COLO668 (cell line): ENCODE data around the gene AMIGO2.
"Not testable (repeated sequence)": the region's sequence is repeated elsewhere in the genome, so short reads cannot be mapped to it uniquely, and the experiment has no call there.

Experiments used
- DNase-seq: peaks from one replicate; lab custom pipeline; 2025; ENCODE audit not compliant: unreplicated experiment; lab: John Stamatoyannopoulos, UW

AMIGO2 gene

DNA sequence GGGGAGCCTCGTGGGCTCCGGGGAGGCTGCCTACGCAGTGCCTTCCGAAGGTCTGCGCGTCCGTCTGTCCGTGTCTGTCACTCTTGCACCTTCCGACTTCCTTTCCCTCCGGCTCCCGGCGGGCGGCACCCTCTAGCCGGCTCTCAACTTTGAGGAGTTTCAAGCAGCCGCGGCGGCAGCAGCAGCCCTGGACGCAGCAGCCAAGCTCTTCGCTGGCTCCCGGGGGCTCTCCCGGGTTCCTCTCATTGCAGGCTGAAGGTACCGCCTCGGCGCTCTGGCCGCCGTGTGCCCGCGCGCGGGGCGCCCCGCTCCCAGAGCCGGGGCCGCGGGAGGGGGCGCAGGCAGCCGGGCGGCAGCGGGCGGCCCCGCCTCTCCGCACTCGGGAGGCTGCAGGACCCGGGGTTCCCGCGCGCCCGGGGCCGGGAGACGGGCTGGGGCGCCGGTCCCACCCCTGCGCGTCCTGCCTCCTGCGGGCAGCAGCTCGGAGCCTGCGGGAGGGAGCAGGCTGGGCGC lies at the start of gene AMIGO2, which contains the start of gene PCED1B:
TSS of gene AMIGO2 (minus strand) at position 492 of the 513 bp plus-strand sequence. CDS start 957 bp downstream, outside the sequence.
TSS of gene PCED1B (plus strand) at position 154 of the 513 bp plus-strand sequence. CDS start 155,443 bp downstream, outside the sequence.
- peak; percentile 81 for DNase-seq

GRCh38 chr12:47126246-47126645 lies 46.5 kb upstream of the AMIGO2 start:
- DNase-seq, result no peak

DNA sequence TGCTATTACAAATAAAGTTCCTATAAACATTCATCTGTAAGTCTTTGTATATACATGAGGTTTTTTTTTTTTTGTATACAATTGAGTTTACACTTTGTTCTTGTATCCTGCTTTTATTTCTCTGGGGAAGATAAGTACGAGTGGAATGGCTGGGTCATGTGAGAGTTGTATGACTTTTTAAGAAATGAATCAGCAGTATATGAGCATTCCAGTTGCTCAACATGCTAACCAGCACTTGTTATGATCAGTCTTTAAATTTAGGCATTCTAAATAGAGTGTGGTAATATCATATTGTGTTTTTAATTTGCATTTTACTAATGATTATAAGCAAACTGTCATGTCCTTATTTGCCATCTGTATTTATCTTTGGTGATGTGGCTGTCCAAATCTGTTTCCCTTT lies 44.7 kb upstream of the AMIGO2 start:
- no peak for DNase-seq

DNA sequence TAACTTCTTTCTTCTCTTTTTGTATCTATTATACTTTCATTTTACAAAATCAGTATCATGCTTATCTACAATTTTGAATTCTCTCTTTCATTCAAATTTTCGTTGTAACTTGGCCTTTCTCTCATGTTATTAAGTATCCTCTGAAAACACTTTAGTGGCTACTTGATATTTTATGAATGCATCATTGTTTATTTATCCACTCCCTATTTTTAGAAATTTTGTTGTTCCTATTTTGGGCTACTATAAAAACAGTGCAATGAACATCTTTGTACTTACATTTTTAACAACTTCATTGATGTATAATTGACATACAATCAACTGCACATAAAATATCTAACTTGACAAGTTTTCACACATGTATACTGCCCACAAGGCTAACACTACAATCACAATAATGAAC lies 44.0 kb upstream of the AMIGO2 start:
- no peak for DNase-seq

DNA sequence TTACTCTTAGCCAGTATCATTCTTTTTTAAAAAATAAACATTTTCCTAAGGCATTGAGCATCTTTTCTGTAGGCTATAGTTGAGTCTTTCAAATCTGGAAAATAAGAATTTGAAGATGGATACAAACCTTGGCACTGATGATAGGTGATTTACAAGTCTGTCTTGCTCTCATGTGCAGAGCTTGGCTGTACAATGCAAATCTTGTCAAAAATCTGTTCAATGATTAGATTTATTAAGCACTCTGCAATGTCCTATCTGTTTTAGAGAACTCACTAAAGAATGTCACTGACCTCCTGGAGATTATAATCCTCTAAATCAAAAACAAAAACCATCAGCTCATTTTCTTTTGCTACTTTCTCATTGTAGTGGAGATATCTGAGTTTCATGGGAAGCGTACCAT lies 42.8 kb upstream of the AMIGO2 start:
- DNase-seq, result no peak

- no peak for DNase-seq
Measured at GRCh38 chr12:47121146-47121545, 41.4 kb upstream of the AMIGO2 start.

- no peak for DNase-seq
Measured at GRCh38 chr12:47120736-47121135, 41.0 kb upstream of the AMIGO2 start.

- DNase-seq, result not testable (repeated sequence)
Measured at GRCh38 chr12:47117305-47117704, 37.5 kb upstream of the AMIGO2 start.

GRCh38 chr12:47114481-47114892 lies 34.7 kb upstream of the AMIGO2 start:
- no peak for DNase-seq

GRCh38 chr12:47112679-47113078 lies 32.9 kb upstream of the AMIGO2 start:
- no peak for DNase-seq

DNA sequence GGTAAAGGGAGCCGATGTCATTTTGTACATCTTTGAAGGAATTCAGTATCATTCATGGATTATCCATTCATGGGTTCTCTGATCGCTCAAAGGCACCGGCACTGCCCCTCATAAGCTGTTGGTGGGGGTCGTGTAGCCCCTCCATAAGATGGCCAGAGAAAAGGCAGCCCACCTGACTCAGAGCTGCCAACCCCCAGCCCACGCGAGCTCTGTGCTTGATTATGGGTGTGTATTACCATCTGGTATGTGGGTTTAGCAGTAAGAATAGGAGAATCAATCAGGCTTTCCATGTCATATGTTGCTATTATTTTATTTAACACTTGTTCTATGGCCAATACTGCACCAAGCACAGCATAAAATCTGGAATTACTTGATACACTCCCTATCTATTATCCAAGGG lies 32.1 kb upstream of the AMIGO2 start:
- DNase-seq, result no peak

- DNase-seq, result no peak
Measured at GRCh38 chr12:47111392-47111778, 31.6 kb upstream of the AMIGO2 start.

DNA sequence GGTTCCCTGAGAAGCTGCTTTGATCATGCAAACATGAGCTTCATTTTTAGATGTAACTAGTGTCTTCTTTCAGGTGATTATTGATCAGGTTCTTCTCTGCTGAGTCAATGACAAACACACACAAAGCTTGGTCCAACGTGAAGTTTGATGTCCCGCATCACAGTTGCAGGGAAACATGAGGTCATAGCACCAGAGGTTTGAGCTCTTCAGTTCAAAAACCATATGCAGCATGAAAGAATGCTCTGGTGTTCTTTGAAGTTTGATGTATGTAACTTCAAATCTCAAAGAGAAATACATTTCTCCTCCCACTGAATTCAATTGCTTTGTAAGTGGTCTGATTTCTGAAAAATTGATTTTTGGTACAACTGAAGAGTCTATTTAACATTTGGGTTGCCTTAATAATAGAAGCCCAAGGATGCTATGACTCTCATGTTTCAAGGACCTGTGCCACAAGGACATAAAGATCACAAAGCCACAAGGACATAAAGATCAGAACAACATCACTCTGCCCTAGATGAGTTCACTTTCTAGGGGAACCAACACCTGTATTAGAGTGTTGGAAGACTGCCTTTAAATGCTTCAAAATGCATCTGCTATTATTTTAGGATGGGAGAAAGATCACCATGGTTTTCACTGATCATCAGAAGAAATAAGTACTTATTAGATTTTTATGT lies 31.1 kb upstream of the AMIGO2 start:
- DNase-seq, result no peak

- no peak for DNase-seq
Measured at GRCh38 chr12:47110011-47110541, 30.3 kb upstream of the AMIGO2 start.

DNA sequence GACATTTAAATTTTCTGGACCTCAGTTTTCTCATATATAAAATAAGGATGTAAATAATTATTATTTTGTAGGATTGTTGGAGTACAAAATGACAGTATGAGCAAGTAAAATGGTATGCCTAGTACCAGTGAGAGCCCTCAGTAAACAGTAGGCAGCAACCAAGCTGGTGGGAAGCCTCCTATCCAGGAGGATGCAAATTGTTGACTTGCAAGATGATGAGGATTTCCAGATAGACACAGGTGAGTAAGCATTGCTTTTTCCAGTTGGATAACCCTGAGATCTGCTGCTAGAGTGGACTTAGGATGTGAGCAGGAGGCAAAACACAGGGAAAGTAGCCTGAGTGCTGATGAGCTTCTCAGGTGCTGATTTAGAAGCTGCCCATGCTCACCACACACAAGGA lies 28.2 kb upstream of the AMIGO2 start:
- DNase-seq, result peak; percentile 24

DNA sequence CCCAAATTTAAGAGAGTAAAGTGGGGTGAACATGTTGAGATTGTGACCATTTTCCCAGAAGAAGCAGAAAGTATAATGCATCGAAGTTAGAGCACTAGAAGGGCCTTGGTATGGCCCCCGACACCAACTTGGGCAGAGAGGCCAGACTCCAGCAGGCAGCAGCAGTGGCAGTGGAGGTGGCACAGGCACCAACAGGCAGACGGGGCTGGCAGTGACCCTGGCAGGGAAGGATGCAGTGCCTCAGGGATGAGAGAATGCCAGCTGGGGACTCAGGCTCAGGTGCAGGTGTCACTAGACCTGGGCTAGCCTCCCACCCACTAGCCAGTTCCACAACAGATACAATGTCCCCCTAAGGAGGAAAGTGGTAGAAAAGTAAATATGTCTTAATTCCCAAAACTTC lies 27.7 kb upstream of the AMIGO2 start:
- DNase-seq, result peak; percentile 24

DNA sequence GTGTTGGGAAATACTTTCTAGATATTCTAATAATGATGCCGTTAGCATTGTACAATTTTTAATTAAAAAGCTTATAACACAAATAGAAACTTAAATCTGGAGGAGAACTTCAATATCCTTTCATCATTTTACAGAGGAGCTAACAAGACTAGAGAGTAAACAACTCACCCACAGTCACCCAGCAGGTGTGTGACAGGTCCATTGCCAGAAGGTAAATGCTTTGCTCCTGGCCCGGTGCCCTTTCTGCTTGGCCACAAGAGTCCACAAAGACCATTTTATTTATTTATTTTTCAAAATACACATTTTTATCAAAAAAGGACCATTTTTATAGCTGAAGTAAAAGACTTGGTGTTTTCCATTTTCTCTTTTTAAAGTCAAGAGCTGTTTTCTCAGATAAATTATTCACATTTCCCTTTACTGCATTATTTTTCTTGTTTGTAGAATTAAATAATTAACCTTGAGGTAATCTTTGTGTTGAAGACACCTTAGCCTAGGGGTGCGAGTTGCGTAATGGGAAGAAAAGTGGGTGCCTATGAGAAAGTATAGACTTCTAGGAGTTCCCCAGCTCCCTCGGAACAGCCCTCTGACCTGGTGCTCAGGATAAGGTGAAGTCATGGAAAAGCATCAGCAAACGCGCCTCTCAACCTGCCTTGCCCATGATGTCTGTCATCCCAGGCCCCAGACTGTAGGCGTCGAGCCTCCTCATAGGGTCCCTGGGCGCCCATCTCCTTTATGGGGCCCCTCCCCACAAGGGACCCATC lies 26.3 kb upstream of the AMIGO2 start:
- peak; percentile 49 for DNase-seq

- DNase-seq, result no peak
Measured at GRCh38 chr12:47102845-47103651, 23.3 kb upstream of the AMIGO2 start.

- no peak for DNase-seq
Measured at GRCh38 chr12:47102406-47102805, 22.6 kb upstream of the AMIGO2 start.

- DNase-seq, result no peak
Measured at GRCh38 chr12:47100160-47100559, 20.4 kb upstream of the AMIGO2 start.

GRCh38 chr12:47099610-47100009 lies 19.9 kb upstream of the AMIGO2 start:
- DNase-seq, result no peak
